22Rv1 (cell line): ENCODE measurements around the gene OLIG2.

Experiments
- H3K27ac ChIP-seq: fragments of 450-650 bp; 2 replicates; pipeline ENCODE4 v1.5.1; 2017
- ZFX ChIP-seq: fragments of 450-650 bp; IDR thresholded peaks from 2 replicates; pipeline ENCODE4 v1.6.1; 2017; ENCODE audit warnings: antibody characterized with exemption, borderline replicate concordance
- TF ChIP-seq, protein P1 (sequence below): fragments of 450-650 bp; IDR thresholded peaks from 2 replicates; pipeline ENCODE4 v1.5.1; 2017; ENCODE audit warnings: mild to moderate bottlenecking

The OLIG2 gene

DNA sequence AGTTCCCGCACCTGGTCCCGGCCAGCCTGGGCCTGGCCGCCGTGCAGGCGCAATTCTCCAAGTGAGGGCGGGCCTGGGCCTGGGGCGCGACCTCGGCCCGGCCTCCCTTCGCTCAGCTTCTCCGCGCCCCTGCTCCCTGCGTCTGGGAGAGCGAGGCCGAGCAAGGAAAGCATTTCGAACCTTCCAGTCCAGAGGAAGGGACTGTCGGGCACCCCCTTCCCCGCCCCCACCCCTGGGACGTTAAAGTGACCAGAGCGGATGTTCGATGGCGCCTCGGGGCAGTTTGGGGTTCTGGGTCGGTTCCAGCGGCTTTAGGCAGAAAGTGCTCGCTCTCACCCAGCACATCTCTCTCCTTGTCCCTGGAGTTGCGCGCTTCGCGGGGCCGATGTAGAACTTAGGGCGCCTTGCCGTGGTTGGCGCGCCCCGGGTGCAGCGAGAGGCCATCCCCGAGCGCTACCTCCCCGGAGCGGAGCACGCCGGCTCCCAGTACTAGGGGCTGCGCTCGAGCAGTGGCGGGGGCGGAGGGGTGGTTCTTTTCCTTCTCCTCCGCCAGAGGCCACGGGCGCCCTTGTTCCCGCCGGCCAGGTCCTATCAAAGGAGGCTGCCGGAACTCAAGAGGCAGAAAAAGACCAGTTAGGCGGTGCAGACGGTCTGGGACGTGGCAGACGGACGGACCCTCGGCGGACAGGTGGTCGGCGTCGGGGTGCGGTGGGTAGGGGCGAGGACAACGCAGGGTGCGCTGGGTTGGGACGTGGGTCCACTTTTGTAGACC, 45.4 kb downstream of the OLIG2 start:
- TF ChIP-seq ZFX: no peak
- TF ChIP-seq, protein P1, sequence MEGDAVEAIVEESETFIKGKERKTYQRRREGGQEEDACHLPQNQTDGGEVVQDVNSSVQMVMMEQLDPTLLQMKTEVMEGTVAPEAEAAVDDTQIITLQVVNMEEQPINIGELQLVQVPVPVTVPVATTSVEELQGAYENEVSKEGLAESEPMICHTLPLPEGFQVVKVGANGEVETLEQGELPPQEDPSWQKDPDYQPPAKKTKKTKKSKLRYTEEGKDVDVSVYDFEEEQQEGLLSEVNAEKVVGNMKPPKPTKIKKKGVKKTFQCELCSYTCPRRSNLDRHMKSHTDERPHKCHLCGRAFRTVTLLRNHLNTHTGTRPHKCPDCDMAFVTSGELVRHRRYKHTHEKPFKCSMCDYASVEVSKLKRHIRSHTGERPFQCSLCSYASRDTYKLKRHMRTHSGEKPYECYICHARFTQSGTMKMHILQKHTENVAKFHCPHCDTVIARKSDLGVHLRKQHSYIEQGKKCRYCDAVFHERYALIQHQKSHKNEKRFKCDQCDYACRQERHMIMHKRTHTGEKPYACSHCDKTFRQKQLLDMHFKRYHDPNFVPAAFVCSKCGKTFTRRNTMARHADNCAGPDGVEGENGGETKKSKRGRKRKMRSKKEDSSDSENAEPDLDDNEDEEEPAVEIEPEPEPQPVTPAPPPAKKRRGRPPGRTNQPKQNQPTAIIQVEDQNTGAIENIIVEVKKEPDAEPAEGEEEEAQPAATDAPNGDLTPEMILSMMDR: no peak
- no peak overlapping the region for H3K27ac ChIP-seq

DNA sequence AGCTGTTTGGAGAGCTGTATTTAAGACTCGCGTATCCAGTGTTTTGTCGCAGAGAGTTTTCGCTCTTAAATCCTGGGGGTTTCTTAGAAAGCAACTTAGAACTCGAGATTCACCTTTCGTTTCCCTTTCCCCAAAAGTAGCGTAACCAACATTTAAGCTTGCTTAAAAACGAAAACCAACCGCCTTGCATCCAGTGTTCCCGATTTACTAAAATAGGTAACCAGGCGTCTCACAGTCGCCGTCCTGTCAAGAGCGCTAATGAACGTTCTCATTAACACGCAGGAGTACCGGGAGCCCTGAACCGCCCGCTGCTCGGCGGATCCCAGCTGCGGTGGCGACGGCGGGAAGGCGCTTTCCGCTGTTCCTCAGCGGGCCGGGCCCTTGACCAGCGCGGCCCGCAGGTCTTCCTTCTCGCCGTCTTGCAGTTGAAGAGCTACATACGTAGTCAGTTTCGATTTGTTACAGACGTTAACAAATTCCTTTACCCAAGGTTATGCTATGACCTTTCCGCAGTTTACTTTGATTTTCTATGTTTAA, 46.1 kb downstream of the OLIG2 start:
- no peak overlapping the region for H3K27ac ChIP-seq
- no peak for TF ChIP-seq ZFX
- TF ChIP-seq, protein P1: no peak

DNA sequence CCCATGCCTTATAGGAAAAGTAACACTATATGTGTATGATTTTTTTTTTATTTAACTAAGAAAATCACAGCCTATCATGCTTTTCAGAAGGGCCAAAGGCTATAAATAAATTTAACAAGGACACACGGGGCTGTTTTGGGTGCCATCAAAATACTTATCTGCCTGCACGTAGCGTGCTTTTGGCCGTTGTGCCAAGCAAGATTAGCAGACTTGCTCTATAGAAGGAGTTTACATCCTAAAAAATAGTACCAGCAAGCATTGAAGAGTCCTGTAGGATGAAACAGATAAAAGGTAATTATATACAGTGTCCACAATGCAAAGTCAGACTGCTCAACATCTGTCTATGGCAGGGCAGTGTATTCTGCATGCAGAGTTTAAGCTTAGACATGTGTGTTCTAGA, 47.9 kb downstream of the OLIG2 start:
- no peak overlapping the region for H3K27ac ChIP-seq
- TF ChIP-seq, protein P1: no peak

DNA sequence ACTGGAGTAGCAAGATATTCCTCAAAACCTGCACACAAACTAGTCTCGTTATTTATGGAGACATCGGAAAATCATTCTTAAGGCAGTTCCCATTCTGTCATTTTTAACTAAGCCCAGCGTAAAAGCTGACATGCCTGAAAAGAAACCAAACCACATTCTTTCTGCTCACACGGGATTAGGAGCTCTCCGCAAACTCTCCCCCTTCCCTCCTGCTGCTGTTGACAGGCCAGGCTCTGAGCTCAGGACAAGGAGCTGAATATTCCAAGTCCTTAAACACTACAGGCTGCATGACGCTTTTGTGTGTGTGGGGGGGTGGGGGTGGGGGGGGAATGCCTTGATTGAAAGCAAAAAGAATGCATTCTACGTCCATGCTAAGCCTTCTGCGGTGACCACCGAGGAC, 49.4 kb downstream of the OLIG2 start:
- TF ChIP-seq ZFX: no peak
- TF ChIP-seq, protein P1: no peak
- no peak overlapping the region for H3K27ac ChIP-seq

DNA sequence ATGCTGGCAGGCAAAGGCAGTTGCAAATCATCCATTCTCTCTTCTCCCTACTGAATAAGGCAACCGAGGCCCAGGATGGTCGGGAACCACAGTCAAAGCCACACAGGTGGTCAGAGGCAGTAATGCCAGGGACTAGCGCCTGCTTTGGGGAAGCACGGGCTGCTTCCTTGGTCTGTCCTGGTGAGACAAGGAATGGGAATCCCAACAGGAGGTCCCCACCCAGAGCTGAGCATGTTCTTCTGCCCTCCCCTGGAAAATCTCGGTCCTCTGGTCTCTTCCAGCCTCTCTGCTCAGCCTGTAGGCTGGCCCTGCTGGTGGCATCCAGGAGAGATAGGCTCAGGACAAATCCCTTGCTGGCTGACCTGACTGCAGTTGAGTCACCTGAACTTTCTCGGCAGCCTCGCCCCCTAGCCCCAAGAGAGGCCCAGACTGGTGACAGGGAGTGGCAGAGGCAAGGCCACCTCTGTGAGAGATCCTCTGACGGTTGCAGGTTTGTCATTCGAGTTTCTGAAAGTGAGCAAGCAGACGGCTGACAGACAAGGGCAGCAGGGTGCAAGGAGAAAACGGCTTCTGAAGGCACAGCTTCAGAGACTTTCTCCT, 50.0 kb downstream of the OLIG2 start:
- TF ChIP-seq ZFX: no peak
- TF ChIP-seq, protein P1: no peak
- no peak overlapping the region for H3K27ac ChIP-seq

DNA sequence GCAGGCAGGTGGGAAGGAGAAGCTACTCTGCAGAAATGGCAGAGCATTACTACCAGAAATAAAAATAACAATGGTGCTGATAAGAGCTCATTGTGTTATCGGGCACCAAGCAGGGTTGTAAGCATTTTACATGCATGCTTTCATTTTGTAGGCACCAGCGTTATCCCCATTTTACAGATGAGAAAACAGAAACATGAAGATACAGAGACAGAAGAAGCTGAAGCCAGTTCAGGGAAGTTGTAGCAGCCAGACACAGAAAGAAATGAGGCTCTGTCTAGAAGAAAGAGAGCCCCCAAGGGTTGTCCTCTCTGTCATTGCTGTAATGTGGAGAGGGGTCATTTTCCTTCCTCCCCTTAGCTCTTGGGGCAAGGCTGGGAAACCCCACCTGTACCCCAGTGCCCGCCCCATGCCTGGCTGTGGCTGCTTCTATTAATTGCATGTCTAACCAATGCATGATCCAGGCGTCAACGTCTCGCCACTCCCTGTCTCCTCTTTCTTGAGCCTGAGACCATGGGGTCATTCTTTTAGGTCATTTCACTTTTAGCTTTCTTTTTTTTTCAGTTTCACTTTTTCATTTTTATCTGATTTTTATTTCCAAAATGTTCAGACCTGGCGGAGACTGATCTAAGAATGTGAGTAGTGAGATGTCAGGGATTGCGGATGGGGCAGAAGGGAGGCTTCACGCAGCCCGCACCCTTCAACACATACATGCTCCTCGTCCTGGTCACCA, 51.0 kb downstream of the OLIG2 start:
- TF ChIP-seq, protein P1: no peak
- TF ChIP-seq ZFX: no peak
- no peak overlapping the region for H3K27ac ChIP-seq
